Frontal cortex (tissue), 4 donors: ENCODE results near the gene LPP. TPM values are rescaled to one million over a fixed set of nuclear protein-coding genes. Genes with fewer than 3 reads are reported as not detected.
"Not testable (repeated sequence)": the region's sequence is repeated elsewhere in the genome, so short reads cannot be mapped to it uniquely, and the experiment has no call there.

Experiments used
- DNase-seq, 2 donors: peaks; one replicate each; pipeline ENCODE4 v3.0.0; 2012; ENCODE audit warnings: low spot score in 2 of 2
- FAIRE-seq: peaks from 2 replicates; lab custom pipeline; 2012; peaks lifted over from hg19 to GRCh38; lab: Jason Lieb, UNC
- total RNA-seq: library from RNA; depleted of rRNA; stranded (reverse); fragments of >200 nt; gene quantifications from one replicate; pipeline ENCODE4 v1.2.3, GENCODE V29; 2014
- donor health status: control.
- donor health status: control.
- donor health status: control.

LPP gene
- total RNA-seq, 1 donor from 2014 or later, result 6.5 TPM

GRCh38 chr3:188404124-188404523, 250.2 kb downstream of the LPP start:
- FAIRE-seq (no peak), DNase-seq (no peak)

GRCh38 chr3:188404701-188405100, 250.7 kb downstream of the LPP start:
- no peak for DNase-seq
- FAIRE-seq, result no peak

- no peak for FAIRE-seq
- no peak for DNase-seq
Observed at GRCh38 chr3:188407158-188407880, 253.4 kb downstream of the LPP start.

- no peak for DNase-seq
- FAIRE-seq, result no peak
Observed at GRCh38 chr3:188408831-188409230, 254.9 kb downstream of the LPP start.

GRCh38 chr3:188411750-188412149, 257.8 kb downstream of the LPP start:
- FAIRE-seq, result no peak
- DNase-seq, result no peak

- FAIRE-seq (no peak), DNase-seq (no peak)
Observed at GRCh38 chr3:188415196-188415595, 261.2 kb downstream of the LPP start.

- no peak for FAIRE-seq
Observed at GRCh38 chr3:188416041-188416440, 262.1 kb downstream of the LPP start.

GRCh38 chr3:188417271-188417696, 263.3 kb downstream of the LPP start:
- no peak for FAIRE-seq
- DNase-seq, result no peak

More at GRCh38 chr3:188416041-188416440, 262.1 kb downstream of the LPP start:
- DNase-seq, result no peak

- no peak for DNase-seq
- no peak for FAIRE-seq
Observed at GRCh38 chr3:188417766-188418165, 263.8 kb downstream of the LPP start.

GRCh38 chr3:188421151-188421821, 267.3 kb downstream of the LPP start:
- DNase-seq (no peak), FAIRE-seq (no peak)

GRCh38 chr3:188421836-188422540, 268.0 kb downstream of the LPP start:
- no peak for FAIRE-seq
- no peak for DNase-seq

GRCh38 chr3:188427981-188428380, 274.0 kb downstream of the LPP start:
- FAIRE-seq, DNase-seq: not testable (repeated sequence)

GRCh38 chr3:188431040-188431439, 277.1 kb downstream of the LPP start:
- DNase-seq, result no peak
- FAIRE-seq, result no peak

- FAIRE-seq (no peak), DNase-seq (no peak)
Observed at GRCh38 chr3:188431553-188431952, 277.6 kb downstream of the LPP start.

- FAIRE-seq, result no peak
- DNase-seq, result no peak
Observed at GRCh38 chr3:188432802-188433520, 279.0 kb downstream of the LPP start.

- DNase-seq, result no peak
- FAIRE-seq, result no peak
Observed at GRCh38 chr3:188433521-188434150, 279.7 kb downstream of the LPP start.

GRCh38 chr3:188434594-188434993, 280.6 kb downstream of the LPP start:
- DNase-seq, result no peak
- FAIRE-seq, result no peak

GRCh38 chr3:188435266-188435665, 281.3 kb downstream of the LPP start:
- FAIRE-seq, result no peak
- DNase-seq, result no peak

GRCh38 chr3:188437926-188438325, 284.0 kb downstream of the LPP start:
- DNase-seq (no peak), FAIRE-seq (no peak)

GRCh38 chr3:188439080-188439479, 285.1 kb downstream of the LPP start:
- no peak for FAIRE-seq

More at GRCh38 chr3:188439080-188439479, 285.1 kb downstream of the LPP start:
- DNase-seq, result peak in 1 of 2 donors; percentile 14
